GM12892 (cell line): ENCODE results near the gene ST3GAL5.

ENCODE experiments used
- POLR2A ChIP-seq: IDR thresholded peaks from 2 replicates; pipeline ENCODE4 v1.6.1; 2011; ENCODE audit warnings: low read depth, low read length, control low read depth
- POLR2AphosphoS5 ChIP-seq: IDR thresholded peaks from 2 replicates; pipeline ENCODE4 v1.6.1; 2011; ENCODE audit warnings: low read depth, low read length, control low read depth
- TAF1 ChIP-seq: IDR thresholded peaks from 2 replicates; pipeline ENCODE4 v1.6.1; 2011; ENCODE audit warnings: low read depth, mild to moderate bottlenecking, control low read depth, low read length, borderline replicate concordance

GRCh38 chr2:85851253-85852151 lies 37.3 kb downstream of the ST3GAL5 start:
- TF ChIP-seq TAF1 (no peak), POLR2AphosphoS5 (no peak), POLR2A (no peak)
